LNCAP (cell line): ENCODE results near the gene ITGAE.

Source experiments
- TF ChIP-seq, protein P1 (sequence below): fragments of 450-650 bp; IDR thresholded peaks from 2 replicates; pipeline ENCODE4 v1.5.1; 2017; ENCODE audit warnings: mild to moderate bottlenecking

ITGAE gene

DNA sequence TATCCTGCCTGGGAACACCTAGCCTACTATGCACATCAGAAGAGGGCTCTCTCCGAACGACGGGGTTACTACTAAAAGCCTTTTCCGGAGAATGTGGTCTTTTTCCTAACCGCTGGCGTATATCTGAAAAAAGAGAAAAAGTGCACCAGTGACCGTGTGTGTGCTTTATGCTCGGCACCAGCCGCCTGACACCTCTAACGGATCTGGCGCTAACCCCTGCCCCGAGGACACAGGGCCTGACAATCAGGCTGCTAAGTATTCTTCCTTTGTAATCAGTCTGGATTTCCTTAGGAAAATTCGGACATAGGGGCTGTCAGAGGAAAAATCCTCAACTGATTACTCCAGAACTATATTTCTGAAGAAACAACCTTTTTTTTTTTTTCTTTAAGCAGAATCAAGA is 13.4 kb upstream of the ITGAE start:
- TF ChIP-seq, protein P1, sequence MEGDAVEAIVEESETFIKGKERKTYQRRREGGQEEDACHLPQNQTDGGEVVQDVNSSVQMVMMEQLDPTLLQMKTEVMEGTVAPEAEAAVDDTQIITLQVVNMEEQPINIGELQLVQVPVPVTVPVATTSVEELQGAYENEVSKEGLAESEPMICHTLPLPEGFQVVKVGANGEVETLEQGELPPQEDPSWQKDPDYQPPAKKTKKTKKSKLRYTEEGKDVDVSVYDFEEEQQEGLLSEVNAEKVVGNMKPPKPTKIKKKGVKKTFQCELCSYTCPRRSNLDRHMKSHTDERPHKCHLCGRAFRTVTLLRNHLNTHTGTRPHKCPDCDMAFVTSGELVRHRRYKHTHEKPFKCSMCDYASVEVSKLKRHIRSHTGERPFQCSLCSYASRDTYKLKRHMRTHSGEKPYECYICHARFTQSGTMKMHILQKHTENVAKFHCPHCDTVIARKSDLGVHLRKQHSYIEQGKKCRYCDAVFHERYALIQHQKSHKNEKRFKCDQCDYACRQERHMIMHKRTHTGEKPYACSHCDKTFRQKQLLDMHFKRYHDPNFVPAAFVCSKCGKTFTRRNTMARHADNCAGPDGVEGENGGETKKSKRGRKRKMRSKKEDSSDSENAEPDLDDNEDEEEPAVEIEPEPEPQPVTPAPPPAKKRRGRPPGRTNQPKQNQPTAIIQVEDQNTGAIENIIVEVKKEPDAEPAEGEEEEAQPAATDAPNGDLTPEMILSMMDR = no peak

GRCh38 chr17:3813171-3813570 is 12.2 kb upstream of the ITGAE start:
- TF ChIP-seq, protein P1 = no peak

- TF ChIP-seq, protein P1 = no peak
Measured at GRCh38 chr17:3812771-3813170, 11.8 kb upstream of the ITGAE start.

DNA sequence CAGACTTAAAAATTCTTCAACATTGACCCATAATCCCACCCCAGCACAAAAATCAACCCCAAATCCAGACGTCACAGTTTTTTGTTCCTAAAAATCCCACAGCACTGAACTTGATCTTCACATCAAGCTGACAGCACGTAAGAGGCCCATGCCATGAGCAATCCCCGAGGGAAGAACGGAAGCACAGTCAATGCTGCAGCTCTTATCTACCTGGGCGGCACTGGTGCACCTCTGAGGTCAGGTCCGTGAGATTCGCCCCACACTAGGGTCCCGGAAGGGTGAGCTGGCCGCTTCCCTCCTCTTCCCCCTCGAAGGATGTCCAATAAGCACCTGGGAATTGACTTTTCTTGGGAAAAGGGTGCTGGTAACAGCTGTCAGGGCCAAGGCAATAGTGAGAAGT is 11.3 kb upstream of the ITGAE start:
- TF ChIP-seq, protein P1 = no peak

DNA sequence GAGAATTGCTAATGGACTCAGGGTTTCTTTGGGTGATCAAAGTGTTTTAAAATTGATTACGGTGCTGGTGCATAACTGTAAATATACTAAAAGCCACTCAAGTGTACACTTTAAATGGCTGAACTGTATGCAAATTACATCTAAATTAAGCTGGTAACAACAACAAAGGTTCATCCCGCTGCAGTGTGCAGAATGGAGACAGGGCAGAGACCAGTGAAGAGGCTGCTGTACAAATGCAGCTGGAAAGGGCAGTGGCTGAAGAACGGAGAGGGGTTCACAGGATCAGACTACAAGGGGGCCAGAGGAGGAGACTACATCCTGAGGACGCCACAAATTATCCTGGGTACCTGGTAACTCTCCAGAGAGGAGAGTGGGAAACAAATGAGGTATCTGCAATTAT is 9.0 kb upstream of the ITGAE start:
- TF ChIP-seq, protein P1 = no peak

DNA sequence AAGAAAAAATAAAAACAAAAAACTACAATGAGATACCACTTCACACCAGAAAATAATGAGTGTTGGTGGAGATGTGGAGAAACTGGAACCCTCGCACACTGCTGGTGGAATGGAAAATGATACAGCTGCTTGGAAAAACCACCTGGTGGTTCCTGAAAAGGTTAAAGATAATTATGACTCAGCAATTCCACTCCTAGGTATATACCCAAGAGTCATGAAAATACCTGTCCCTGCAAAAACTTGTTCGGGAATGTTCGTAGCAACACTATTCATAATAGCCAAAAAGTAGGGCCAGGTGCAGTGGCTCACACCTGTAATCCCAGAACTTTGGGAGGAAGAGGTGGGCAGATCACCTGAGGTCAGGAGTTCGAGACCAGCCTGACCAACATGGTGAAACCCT is 8.1 kb upstream of the ITGAE start:
- TF ChIP-seq, protein P1 = no peak

- TF ChIP-seq, protein P1 = no peak
Measured at GRCh38 chr17:3808701-3809100, 7.7 kb upstream of the ITGAE start.

- TF ChIP-seq, protein P1 = no peak
Measured at GRCh38 chr17:3805581-3805980, 4.6 kb upstream of the ITGAE start.
